ENCODE measurements around the gene CFAP157. TPM values are rescaled to one million over a fixed set of nuclear protein-coding genes. Genes with fewer than 3 reads are reported as not detected.

CFAP157 gene
- total and polyA plus RNA-seq, 9 donors: 0.22 to 99.0 (median 3.5) TPM

DNA sequence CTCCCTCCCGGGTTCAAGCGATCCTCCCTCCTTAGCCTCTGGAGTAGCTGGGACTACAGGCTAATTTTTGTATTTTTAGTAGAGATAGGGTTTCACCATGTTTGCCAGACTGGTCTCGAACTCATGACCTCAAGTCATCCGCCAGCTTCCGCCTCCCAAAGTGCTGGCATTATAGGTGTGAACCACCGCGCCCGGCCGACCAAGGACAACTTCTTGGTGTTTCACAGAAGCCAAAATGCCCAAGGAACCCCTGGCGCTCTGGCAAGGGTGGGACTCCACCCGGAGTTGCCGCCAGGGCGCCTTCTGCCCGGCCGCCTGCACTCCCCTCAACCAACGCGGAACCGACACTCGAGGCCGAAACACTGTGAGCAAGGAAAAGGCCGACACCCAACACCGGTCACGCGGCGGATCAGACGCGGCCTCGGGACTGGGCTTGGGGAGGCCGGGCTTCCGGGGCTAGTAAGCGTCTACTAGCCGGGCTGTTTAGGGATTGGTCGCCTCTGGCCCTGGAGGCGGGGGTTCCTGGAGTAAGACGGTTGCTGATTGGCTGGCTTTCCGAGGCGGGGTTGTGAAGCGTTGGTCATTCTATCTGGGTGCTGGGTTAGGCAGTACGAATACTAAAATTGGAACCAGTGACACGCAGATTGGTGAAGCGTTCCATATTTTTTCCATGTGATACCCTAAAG, 7.7 kb upstream of the CFAP157 start:
- 10 to 14% (median 13%) methylated on average over 41 of the region's 41 CpGs for WGBS, 3 donors
- H3K4me1 ChIP-seq (ENCODE audit: insufficient read depth): peaks cover 4% of the 10 kb centered on the region
- intact Hi-C loops (cut with DNase I): no loop called here
- H3K9me3 ChIP-seq: no peaks in the 10 kb centered on the region
- TF ChIP-seq POLR2A (IDR thresholded peaks at IDR 0.05) (peak; percentile 45), EP300 (IDR thresholded peaks at IDR 0.05) (no peak)
- TF ChIP-seq, protein P1, sequence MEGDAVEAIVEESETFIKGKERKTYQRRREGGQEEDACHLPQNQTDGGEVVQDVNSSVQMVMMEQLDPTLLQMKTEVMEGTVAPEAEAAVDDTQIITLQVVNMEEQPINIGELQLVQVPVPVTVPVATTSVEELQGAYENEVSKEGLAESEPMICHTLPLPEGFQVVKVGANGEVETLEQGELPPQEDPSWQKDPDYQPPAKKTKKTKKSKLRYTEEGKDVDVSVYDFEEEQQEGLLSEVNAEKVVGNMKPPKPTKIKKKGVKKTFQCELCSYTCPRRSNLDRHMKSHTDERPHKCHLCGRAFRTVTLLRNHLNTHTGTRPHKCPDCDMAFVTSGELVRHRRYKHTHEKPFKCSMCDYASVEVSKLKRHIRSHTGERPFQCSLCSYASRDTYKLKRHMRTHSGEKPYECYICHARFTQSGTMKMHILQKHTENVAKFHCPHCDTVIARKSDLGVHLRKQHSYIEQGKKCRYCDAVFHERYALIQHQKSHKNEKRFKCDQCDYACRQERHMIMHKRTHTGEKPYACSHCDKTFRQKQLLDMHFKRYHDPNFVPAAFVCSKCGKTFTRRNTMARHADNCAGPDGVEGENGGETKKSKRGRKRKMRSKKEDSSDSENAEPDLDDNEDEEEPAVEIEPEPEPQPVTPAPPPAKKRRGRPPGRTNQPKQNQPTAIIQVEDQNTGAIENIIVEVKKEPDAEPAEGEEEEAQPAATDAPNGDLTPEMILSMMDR (IDR thresholded peaks at IDR 0.05): peak in 2 of 3 donors; percentile 21 to 23
- H3K36me3 ChIP-seq: no peaks in the 10 kb centered on the region
- peak; percentile 95 to 98 (median 97) for DNase-seq
- peak overlapping the region; percentile 32 for H3K4me3 ChIP-seq
- no peaks in the 10 kb centered on the region for H3K27me3 ChIP-seq
- H3K27ac ChIP-seq: peak overlapping the region; percentile 26 to 67

DNA sequence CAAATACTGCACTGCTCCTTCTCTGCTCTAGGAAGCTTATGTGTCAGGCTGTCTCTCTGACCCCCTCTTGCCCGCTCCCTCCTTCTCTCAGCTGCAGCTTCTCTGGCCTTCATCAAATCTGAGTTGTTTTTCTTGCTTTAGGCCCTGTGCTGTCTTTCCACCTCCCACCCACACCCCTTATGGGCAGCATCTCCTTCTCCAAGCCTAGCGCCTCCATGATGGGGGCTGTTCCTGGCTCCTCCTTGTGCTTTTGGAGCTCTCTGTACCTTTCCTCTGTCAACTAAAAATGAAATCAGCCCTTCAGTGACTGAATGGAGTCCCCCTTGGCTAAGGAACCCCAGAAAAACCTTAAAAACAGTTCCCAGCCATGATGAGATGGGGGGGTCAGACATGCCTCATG, 6.6 kb upstream of the CFAP157 start:
- H3K27me3 ChIP-seq: no peaks in the 10 kb centered on the region
- TF ChIP-seq POLR2A (IDR thresholded peaks at IDR 0.05) (no peak), EP300 (IDR thresholded peaks at IDR 0.05) (no peak)
- TF ChIP-seq, protein P1 (IDR thresholded peaks at IDR 0.05): no peak
- no peaks in the 10 kb centered on the region for H3K36me3 ChIP-seq
- intact Hi-C loops (cut with DNase I): no loop called here
- no peaks in the 10 kb centered on the region for H3K9me3 ChIP-seq
- no peak overlapping the region for H3K4me3 ChIP-seq
- peaks cover 4% of the 10 kb centered on the region for H3K4me1 ChIP-seq (ENCODE audit: insufficient read depth)
- no peak overlapping the region for H3K27ac ChIP-seq
- 79 to 82% (median 82%) methylated on average over 2 of the region's 2 CpGs for WGBS, 3 donors
- DNase-seq: no peak

DNA sequence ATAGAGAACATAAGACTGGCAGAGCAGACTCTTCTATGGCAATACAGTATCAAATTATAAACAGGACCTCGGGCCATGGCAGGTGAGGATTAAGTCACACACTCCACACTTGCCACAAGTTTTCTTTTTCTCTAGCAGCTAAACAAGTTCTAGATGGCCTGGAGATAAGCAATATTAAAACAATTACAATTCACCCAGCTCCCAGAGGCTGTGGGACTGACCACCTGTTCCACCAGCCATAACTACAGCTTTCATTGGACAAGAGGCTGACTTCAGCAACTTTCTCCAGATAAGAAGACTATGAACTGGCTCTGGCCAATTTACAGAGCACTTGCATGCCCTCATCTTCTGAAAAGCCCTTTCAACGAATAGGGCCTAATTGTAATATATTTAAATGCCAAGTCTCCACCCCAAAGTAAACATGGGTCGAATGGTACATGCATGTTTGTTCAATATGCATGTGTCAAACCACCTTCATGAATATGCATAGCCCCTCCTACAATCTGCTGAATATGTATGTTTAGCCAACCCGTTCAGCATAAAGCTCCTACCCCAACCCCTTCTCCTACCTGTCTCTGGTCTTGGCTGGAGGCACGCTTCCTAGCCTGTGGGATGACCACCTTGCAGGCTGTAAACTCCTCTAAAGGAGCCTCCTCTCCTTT, 6.1 kb upstream of the CFAP157 start:
- no peak overlapping the region for H3K27ac ChIP-seq
- TF ChIP-seq POLR2A (IDR thresholded peaks at IDR 0.05) (no peak), EP300 (IDR thresholded peaks at IDR 0.05) (no peak)
- TF ChIP-seq, protein P1 (IDR thresholded peaks at IDR 0.05): no peak
- WGBS, 3 donors: 73 to 78% (median 76%) methylated on average over 5 of the region's 5 CpGs

DNA sequence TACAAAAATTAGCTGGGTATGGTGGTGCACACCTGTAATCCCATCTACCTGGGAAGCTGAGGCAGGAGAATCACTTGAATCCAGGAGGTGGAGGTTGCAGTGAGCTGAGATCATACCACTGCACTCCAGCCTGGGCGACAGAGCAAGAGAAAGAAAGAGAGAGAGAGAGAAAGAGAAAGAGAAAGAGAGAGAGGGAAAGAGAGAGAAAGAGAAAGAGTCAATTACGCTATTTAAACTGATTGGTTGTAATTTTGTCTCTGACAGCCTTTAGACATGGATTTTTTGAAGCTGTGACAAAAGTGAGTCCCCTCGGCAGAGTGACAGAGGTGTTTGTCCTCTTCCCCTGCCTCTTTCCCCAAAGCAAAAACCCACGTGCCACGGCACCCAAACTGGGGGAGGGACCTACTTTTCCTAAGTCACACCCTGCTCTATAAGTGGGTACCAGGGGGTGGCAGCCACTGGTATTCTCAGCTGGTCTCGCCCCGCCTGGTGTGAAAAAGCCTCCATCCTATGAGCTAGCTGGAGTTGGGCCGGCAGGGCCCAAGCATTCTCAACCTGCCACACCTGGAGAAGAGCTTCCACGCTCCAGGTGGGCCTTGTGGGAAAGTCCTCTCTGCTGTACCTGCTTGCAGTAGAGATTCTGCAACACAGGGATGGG, 3.4 kb upstream of the CFAP157 start:
- TF ChIP-seq POLR2A (IDR thresholded peaks at IDR 0.05) (no peak), EP300 (IDR thresholded peaks at IDR 0.05) (no peak)
- TF ChIP-seq, protein P1 (IDR thresholded peaks at IDR 0.05): no peak
- no peaks in the 10 kb centered on the region for H3K9me3 ChIP-seq
- no peak overlapping the region for H3K4me3 ChIP-seq
- no peaks in the 10 kb centered on the region for H3K27me3 ChIP-seq
- H3K27ac ChIP-seq: no peak overlapping the region
- no peaks in the 10 kb centered on the region for H3K36me3 ChIP-seq
- H3K4me1 ChIP-seq (ENCODE audit: insufficient read depth): peaks cover under 1% of the 10 kb centered on the region
- DNase-seq: no peak
- 80 to 82% (median 81%) methylated on average over 9 of the region's 9 CpGs for WGBS, 3 donors
- intact Hi-C loops (cut with DNase I): no loop called here

More for the DNA sequence above, 6.1 kb upstream of the CFAP157 start:
- Histone ChIP-seq H3K4me1 (ENCODE audit: insufficient read depth) (peaks cover 3% of the 10 kb centered on the region), H3K4me3 (no peak overlapping the region), H3K27me3 (no peaks in the 10 kb centered on the region), H3K36me3 (no peaks in the 10 kb centered on the region), H3K9me3 (no peaks in the 10 kb centered on the region)
- intact Hi-C loops (cut with DNase I): no loop called here
- DNase-seq: no peak
